ENCODE data around the gene DBF4B. TPM values are rescaled to one million over a fixed set of nuclear protein-coding genes. Genes with fewer than 3 reads are reported as not detected.

DBF4B gene
- polyA plus RNA-seq, 1 of the 3 experiments (the other 2 are of a cell fraction): 8.3 TPM

- H3K4me1 ChIP-seq (ENCODE audit: control insufficient read depth in 1 of 2, insufficient read depth in 2 of 2, low read depth in 1 of 2, low read length in 1 of 2): peaks cover 0 to 12% of the 10 kb centered on the region in 2 experiments; a peak in 1 of 4 replicates
- no peaks in the 10 kb centered on the region for H3K27me3 ChIP-seq (ENCODE audit: insufficient read depth)
- no peaks in the 10 kb centered on the region for H3K9me2 ChIP-seq
- no peak overlapping the region for H3K27ac ChIP-seq (ENCODE audit: low read depth in 2 of 2, low read length in 1 of 2)
- no peaks in the 10 kb centered on the region for H4K20me1 ChIP-seq (ENCODE audit: insufficient read depth)
- no peak overlapping the region for H3K9ac ChIP-seq
- no peak for TF ChIP-seq CHD2 (IDR thresholded peaks at IDR 0.05; ENCODE audit: low read length, partially characterized antibody)
- no peak overlapping the region for H2AFZ ChIP-seq (ENCODE audit: low read depth)
- ChIA-PET CTCF (interaction anchor here (0.6 to 3.0 kb wide), 13 partner anchors 12 to 209 kb away, joined by 3 to 14 read pairs (median 4); partner anchors contain the start of gene C1QL1), POLR2A (no interaction called here)
- H3K79me2 ChIP-seq (ENCODE audit: insufficient read depth): no peaks in the 10 kb centered on the region
- peak overlapping the region; percentile 85 for H3K4me2 ChIP-seq
- peak overlapping the region in 1 of 2 experiments; percentile 43; a peak in 2 of 4 replicates for H3K4me3 ChIP-seq (ENCODE audit: low read depth in 2 of 2, low read length in 1 of 2)
- H3K36me3 ChIP-seq (replicated peaks in 1 of 2; ENCODE audit: control insufficient read depth in 1 of 2, insufficient read depth in 2 of 2, low read length in 1 of 2): no peaks in the 10 kb centered on the region
- no peaks in the 10 kb centered on the region for H3K9me3 ChIP-seq
- no peaks in the 10 kb centered on the region for H3F3A ChIP-seq (replicated peaks; ENCODE audit: insufficient read depth)
- WGBS (ENCODE audit: low lambda C conversion rate): 65% methylated on average over 9 of the region's 60 CpGs
- peak; percentile 75 for DNase-seq
These were observed 50.8 kb downstream of the DBF4B start for GRCh38 chr17:44759086-44759915.

- H3K27ac ChIP-seq (ENCODE audit: low read depth in 2 of 2, low read length in 1 of 2): no peak overlapping the region
- WGBS (ENCODE audit: low lambda C conversion rate): no CpG with 5 or more reads among the region's 3 CpGs
- no peaks in the 10 kb centered on the region for H3K9me3 ChIP-seq
- H3K36me3 ChIP-seq (replicated peaks in 1 of 2; ENCODE audit: control insufficient read depth in 1 of 2, insufficient read depth in 2 of 2, low read length in 1 of 2): no peaks in the 10 kb centered on the region
- CTCF ChIA-PET: interaction anchor here (0.8 to 3.0 kb wide), 12 partner anchors 11 to 208 kb away, joined by 3 to 14 read pairs (median 4); partner anchors contain the start of gene C1QL1
- no peak for DNase-seq
- no peak overlapping the region for H3K9ac ChIP-seq
- H3K4me1 ChIP-seq (ENCODE audit: control insufficient read depth in 1 of 2, insufficient read depth in 2 of 2, low read depth in 1 of 2, low read length in 1 of 2): peaks cover 0 to 12% of the 10 kb centered on the region in 2 experiments; a peak in 1 of 4 replicates
- no peaks in the 10 kb centered on the region for H4K20me1 ChIP-seq (ENCODE audit: insufficient read depth)
- no peak overlapping the region for H3K4me3 ChIP-seq (ENCODE audit: low read depth in 2 of 2, low read length in 1 of 2)
- no peaks in the 10 kb centered on the region for H3K9me2 ChIP-seq
- H3F3A ChIP-seq (replicated peaks; ENCODE audit: insufficient read depth): no peaks in the 10 kb centered on the region
- TF ChIP-seq PBX3 (IDR thresholded peaks at IDR 0.05): no peak
- TF ChIP-seq SIN3A (IDR thresholded peaks at IDR 0.05; ENCODE audit: borderline replicate concordance, low read depth, low read length): no peak
- TF ChIP-seq MEF2A (IDR thresholded peaks at IDR 0.05; ENCODE audit: borderline replicate concordance, low read depth): no peak
- TF ChIP-seq TCF12 (IDR thresholded peaks at IDR 0.05): no peak
- TF ChIP-seq ZBTB33 (IDR thresholded peaks at IDR 0.05; ENCODE audit: borderline replicate concordance, low read depth): no peak
- no peak for TF ChIP-seq SMC3 (IDR thresholded peaks at IDR 0.05; ENCODE audit: low read depth, low read length)
- no peak for TF ChIP-seq USF1 (IDR thresholded peaks at IDR 0.05; ENCODE audit: borderline replicate concordance, low read depth)
- H3K4me2 ChIP-seq: no peak overlapping the region
- POLR2A ChIA-PET: interaction anchor here (0.6 kb wide), 1 partner anchor 38 kb away, joined by 3 read pairs; no protein-coding TSS in a partner anchor
- H3K79me2 ChIP-seq (ENCODE audit: insufficient read depth): no peaks in the 10 kb centered on the region
- H3K27me3 ChIP-seq (ENCODE audit: insufficient read depth): no peaks in the 10 kb centered on the region
- no peak overlapping the region for H2AFZ ChIP-seq (ENCODE audit: low read depth)
These were observed 51.4 kb downstream of the DBF4B start for GRCh38 chr17:44759916-44760243.
